GM04503 (cell line): ENCODE results near the gene TAF10.

Experiments
- DNase-seq: peaks from one replicate; pipeline ENCODE4 v3.0.0-alpha.2; 2012; ENCODE audit warnings: low read depth

TAF10 gene

DNA sequence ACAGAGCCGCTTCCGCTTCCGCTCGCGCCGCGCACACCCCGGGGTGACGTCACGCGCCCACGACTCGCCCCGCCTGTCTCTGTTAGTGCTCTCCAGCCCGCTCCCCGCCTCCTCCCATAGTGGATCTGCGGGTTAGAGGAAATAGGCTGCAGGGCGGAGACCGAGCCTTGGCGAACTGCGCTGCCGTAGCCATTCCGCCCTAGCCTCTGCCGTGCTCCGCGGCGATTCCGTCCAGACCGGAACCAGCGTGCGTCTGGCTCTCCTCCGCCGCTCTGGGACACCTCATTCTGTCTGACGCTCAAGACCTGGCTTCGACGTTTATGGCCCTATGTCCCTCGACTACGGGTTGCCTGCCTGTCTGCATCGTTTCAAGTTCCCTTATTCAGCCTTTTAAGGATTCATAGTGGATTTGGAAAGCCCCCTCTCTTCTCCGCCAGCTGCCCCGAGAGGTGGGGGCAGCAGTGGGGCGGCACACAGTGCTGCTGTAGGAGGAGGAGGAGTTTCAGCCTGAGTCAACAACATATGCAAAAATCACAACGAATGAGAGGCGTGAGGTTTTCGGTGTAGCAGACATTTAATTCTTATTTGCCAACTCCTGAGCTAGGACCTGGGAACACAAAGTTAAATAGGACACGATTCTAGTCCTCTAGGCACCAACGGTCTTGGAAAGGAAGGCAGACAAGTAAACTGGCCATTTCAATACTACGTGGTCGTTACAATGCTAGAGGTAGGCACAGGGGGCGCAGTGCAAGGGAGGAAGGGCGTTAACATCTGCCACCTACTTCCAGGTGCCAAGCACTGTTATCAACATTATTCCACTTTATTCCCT is at the start of gene TAF10:
TSS of gene TAF10 (minus strand) at position 4 of the 829 bp plus-strand sequence. CDS start 27 bp downstream, outside the sequence.
- DNase-seq, result peak; percentile 77

- DNase-seq, result no peak
Observed at GRCh38 chr11:6660712-6661111, 48.7 kb upstream of the TAF10 start.

GRCh38 chr11:6658647-6659046 is 46.6 kb upstream of the TAF10 start:
- no peak for DNase-seq

DNA sequence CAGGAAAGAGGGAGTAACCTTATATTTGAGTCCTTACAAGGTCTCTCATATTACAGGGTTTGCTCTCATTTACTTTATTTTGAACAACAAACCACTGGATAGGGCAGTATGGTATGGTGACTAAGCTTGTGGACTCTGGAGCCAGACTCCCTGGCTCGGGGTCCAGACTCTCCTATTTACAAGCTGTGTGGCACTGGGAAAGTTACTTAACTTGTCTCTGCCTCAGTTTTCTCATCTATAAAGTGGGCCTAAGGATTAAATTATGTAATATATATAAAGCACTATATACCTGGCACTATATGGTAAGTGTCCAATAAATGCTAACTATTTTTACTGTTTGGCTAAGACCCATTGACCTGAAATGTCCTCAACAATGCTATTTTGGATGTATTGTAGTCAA is 45.3 kb upstream of the TAF10 start:
- no peak for DNase-seq

- DNase-seq, result no peak
Observed at GRCh38 chr11:6656936-6657335, 44.9 kb upstream of the TAF10 start.

GRCh38 chr11:6656584-6656915 is 44.5 kb upstream of the TAF10 start:
- DNase-seq, result no peak

- no peak for DNase-seq
Observed at GRCh38 chr11:6655790-6656583, 44.0 kb upstream of the TAF10 start, which contains the start of gene DCHS1. TSS of gene DCHS1 (minus strand) at chr11:6655809. CDS start at chr11:6641613, 14,196 bp downstream.

- DNase-seq, result no peak
Observed at GRCh38 chr11:6655020-6655789, 43.2 kb upstream of the TAF10 start.

GRCh38 chr11:6654281-6655019 is 42.4 kb upstream of the TAF10 start:
- DNase-seq, result no peak

DNA sequence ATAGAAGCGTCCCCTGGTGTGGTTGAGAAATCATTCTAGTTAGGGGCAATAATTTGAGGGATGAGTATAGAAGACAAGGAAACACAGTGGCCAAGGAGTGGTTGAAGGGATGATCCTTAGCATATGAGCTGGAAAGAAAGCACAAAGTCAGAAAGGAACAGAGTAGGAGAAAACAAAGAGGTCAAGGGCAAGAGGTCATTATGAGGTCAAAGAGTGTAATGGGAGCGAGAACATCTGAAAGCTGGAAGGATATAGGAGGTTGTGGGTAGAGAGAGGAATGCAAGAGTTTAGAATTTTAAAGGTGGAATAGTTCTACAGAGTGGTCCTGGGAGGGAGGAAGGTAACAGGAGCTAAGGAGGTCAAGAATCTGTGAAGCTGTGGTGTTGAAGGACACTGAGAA is 41.6 kb upstream of the TAF10 start:
- no peak for DNase-seq

GRCh38 chr11:6653097-6653496 is 41.1 kb upstream of the TAF10 start:
- no peak for DNase-seq

GRCh38 chr11:6652182-6652581 is 40.2 kb upstream of the TAF10 start:
- DNase-seq, result no peak

- no peak for DNase-seq
Observed at GRCh38 chr11:6650980-6651379, 39.0 kb upstream of the TAF10 start.

DNA sequence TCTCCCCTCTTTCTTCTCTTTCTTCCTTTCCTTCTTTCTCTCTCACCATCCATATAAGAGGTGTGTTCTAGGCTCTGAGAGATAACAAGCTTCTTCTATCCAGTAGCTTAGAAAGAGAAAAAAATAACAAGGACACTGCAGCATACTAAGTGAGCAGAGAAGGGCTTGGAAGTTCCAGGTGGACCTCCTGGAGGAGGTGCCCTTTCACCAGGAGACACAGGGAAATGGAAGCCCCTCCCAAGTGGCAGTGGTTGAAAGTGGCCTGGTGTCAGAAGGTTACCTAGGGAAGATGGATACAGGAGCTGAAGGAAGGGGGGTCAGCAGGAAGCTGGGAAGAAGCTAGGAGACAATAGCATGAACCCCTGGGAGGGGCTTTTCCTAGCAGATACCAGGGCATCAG is 38.1 kb upstream of the TAF10 start:
- DNase-seq, result no peak

DNA sequence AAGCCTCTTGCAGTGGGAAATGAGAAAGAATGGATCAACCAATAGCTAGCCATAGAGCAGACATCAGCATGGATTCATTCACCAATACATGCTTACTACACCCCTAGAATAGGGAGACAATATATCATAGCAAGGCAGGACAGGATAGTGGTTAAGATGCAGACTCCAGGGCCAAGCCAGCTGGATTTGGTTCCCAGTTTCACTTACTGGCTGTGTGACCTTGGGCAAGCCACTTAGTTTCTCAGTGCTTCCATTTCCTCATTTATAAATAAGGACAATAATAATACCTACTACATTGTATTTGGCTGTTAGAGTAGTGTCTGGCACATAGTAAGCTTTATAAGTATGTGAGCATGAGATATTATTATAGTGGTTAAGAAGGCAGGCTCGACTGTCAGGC is 36.5 kb upstream of the TAF10 start:
- no peak for DNase-seq

DNA sequence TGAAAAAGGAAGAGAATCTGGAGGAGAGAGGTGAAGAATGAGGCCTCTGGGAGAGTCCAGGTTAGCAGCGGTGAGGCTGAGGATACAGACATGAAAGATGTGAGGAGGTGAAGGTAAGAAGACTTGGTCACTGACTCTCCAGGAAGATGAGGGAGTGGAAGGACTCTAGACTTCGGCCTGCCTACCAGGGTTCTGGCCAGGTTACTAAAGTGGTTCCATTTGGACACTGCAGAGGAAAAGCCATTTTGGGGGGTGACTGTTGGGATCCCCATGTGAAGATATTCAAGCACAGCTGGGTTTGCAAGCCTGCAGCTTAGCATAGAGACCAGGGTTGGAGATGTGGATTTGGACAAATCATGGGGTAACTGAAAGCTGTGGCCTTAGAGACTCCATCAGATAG is 35.8 kb upstream of the TAF10 start:
- no peak for DNase-seq

DNA sequence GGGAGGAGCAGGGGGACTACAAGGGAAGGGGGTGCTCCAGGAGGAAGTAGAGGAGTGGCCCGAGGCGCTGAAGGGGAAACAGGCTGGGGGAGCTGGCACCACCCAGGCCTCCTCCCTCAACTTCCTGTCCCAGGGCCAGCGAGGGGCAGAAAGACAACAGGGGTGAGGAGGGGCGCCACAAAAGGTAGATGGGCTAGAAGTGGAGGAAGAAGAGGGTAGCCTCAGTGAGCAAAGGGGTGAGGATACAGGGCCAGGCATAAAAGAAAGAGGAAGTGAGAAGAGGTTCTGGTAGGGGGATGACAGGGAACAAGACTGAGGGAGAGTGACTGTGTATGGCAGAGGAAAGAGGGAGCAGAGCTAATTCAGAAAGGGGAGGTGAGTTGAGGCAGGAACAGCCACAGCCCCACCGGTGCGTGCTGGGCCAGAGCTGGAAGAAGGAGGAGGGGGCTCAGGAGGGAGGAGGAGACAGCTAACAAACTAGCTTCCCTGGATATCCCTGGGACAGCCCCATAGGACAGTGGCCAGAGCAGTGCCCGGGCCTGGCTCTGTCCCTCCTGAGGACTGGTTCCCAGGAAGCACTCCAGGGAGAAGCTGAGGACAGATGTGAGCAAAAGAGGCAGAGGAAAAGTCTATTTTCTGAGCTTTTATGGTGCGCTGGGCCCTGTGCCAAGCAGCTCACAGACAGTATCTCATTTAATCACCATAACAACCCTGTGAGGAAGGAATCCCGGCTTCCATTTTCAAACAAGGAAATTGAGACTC is 35.1 kb upstream of the TAF10 start:
- peak; percentile 54 for DNase-seq

DNA sequence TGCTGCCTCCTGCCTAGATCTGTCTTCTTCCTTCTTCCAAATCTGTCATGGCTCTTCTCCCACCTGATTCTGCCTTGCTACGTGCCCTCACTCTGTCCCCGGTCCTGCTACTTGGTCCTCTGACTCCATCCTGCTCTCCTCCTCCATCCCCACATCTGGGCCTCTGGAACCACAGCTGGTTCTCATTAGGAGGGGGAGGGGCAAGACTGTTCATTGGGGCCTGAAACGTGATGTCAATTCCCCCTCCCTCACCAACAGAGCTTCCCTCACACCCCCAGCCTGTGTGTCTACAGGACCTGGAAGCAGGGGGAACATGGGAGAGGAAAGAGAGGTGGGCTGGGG is 34.5 kb upstream of the TAF10 start:
- DNase-seq, result peak; percentile 27

DNA sequence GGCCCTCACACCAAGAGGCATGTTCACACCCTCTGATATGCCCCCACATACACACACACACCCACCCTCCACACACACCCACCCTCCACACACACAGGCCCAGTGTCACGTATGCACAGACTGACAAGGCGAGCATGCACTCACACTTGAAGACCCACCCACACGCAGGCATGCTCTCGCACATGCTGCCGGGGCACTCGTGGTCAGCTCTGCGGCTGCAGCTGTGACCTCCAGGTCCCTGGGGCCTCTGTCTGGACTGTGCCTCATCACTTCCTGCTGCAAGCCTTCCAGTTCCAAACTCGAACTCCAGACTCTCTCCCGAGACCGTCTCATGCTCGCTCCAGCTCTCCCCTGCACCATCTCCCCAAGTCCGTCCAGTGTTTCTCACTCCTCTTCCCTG is 34.1 kb upstream of the TAF10 start:
- peak; percentile 49 for DNase-seq

DNA sequence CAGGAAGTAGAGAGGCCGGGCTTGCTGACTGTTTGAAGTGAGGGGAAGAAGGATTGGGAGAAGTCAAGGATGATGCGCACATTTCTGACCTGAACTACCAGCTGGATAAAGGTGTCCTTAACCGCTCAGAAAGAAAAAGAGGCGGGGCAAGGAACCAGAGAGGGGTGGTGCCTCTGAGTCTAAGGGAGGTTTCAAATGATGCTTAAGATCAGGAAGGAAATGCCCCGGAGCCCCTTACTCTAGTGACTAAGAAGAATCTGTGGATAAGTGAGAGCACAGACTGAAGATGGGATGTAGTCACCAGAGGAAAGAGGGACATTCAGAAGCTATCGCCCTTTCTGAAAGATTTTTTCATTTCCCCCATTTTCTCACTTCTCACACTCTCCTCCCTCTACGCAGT is 30.9 kb upstream of the TAF10 start:
- no peak for DNase-seq

GRCh38 chr11:6640985-6641701 is 29.1 kb upstream of the TAF10 start:
- DNase-seq, result no peak
